Activated naive CD8-positive, alpha-beta T cell treated with anti-CD3 and anti-CD28 coated beads, Interleukin-2, amount 10 ng/mL, durations not matched to agents 7 days and 5 days (primary cell): ENCODE data around the gene CD109. TPM values are rescaled to one million over a fixed set of nuclear protein-coding genes. Genes with fewer than 3 reads are reported as not detected.

ENCODE experiments used
- ATAC-seq: fragments of 150-1000 bp; cut with Tn5 transposase; one replicate; pipeline ENCODE4 v1.10.0; 2021; ENCODE audit warnings: low read depth, moderate library complexity
- POLR2A ChIA-PET: fragments of 350-600 bp; sonication (Branson Sonifier 250); formaldehyde crosslinking; loops from one replicate; lab custom pipeline; 2021; ENCODE audit warnings: antibody characterized with exemption; lab: Charles Lee
- DNase-seq: peaks from one replicate; pipeline ENCODE4 v3.0.0; 2021
- H3K27ac Mint-ChIP-seq: one replicate; pipeline ENCODE4 v1.8.0; 2022; ENCODE audit warnings: mild to moderate bottlenecking, mixed read lengths
- H3K27me3 Mint-ChIP-seq: one replicate; pipeline ENCODE4 v1.8.0; 2022; ENCODE audit warnings: mild to moderate bottlenecking, moderate library complexity, mixed read lengths
- H3K36me3 Mint-ChIP-seq: one replicate; pipeline ENCODE4 v1.8.0; 2021; ENCODE audit warnings: mild to moderate bottlenecking, mixed read lengths
- H3K4me1 Mint-ChIP-seq: one replicate; pipeline ENCODE4 v1.8.0; 2021; ENCODE audit warnings: mixed read lengths
- H3K4me3 Mint-ChIP-seq: one replicate; pipeline ENCODE4 v1.8.0; 2022; ENCODE audit warnings: mild to moderate bottlenecking, moderate library complexity, mixed read lengths
- H3K9me3 Mint-ChIP-seq: one replicate; pipeline ENCODE4 v1.8.0; 2021; ENCODE audit warnings: mixed read lengths
- total RNA-seq, 2 experiments: library from RNA; stranded (reverse); gene quantifications; one replicate each; pipeline ENCODE4 v1.2.3, GENCODE V29; 2021

Gene CD109
- total RNA-seq, 2 experiments from 2014 or later: 1.6 to 1.8 TPM

DNA sequence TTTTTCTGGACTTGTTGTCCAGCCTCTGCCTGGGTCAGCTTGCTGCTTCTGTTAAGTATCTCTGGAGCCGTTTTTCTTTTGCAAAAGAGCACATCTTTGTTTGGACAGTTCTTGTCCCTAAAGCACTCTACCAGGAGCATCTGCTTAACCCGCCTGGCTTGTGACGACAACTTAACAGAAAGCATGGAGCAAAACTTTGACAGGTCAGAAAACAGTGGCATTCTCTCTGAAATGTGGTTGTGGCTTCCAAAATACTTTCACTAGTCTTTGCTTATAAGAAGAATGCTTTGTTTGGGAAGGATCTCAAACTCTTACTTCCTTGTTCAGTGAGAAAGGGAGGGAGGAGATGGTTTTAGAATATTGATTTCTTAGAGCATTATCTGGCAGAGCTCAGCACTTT is 47.6 kb downstream of the CD109 start:
- H3K4me1 Mint-ChIP-seq: no peaks in the 10 kb centered on the region
- no peak overlapping the region for H3K4me3 Mint-ChIP-seq
- POLR2A ChIA-PET: no interaction called here
- no peaks in the 10 kb centered on the region for H3K9me3 Mint-ChIP-seq
- H3K36me3 Mint-ChIP-seq: no peaks in the 10 kb centered on the region
- no peak overlapping the region for H3K27ac Mint-ChIP-seq
- no peaks in the 10 kb centered on the region for H3K27me3 Mint-ChIP-seq
- DNase-seq (no peak), ATAC-seq (no peak)

DNA sequence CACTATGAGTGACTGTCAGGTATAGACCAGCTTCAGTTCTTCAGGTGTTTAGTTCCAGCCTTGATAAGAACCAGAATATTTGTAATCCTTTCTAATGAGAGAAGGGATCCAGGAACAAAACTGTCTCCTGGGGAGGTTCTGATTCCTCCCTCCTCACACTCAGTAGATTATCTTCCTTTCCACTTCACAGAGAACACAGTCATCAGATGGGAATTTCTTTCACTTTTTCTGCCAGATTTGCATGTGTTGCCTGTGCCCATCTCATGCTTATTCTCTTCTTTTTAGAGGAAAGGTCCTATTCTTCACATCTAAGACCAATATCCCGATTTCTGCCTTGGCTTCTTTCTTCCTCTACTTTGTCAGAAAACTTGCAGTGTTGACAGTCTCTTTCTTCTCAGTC is 50.8 kb downstream of the CD109 start:
- POLR2A ChIA-PET: no interaction called here
- H3K36me3 Mint-ChIP-seq: no peaks in the 10 kb centered on the region
- ATAC-seq (no peak), DNase-seq (no peak)
- no peaks in the 10 kb centered on the region for H3K27me3 Mint-ChIP-seq
- no peak overlapping the region for H3K27ac Mint-ChIP-seq
- no peak overlapping the region for H3K4me3 Mint-ChIP-seq
- no peaks in the 10 kb centered on the region for H3K4me1 Mint-ChIP-seq
- H3K9me3 Mint-ChIP-seq: no peaks in the 10 kb centered on the region

DNA sequence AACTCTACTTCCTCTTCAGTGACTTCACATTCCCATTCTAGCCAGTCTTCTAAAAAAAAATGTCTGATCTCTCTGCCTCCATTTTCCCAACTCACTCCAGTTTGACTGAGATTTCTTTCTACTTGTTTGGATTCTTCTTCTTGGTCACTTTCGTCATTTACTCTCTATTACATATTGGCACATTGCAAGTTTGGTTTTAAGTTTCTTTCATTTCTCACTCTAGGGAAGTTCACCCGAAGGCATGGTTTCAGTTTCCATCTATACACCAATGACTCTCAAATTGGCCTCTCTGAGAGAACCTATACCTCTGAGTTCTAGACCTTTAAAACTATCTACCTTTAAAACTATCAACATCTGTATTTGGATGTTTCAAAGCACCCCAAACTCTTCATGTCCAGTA is 51.3 kb downstream of the CD109 start:
- Mint-ChIP-seq H3K4me1 (no peaks in the 10 kb centered on the region), H3K27ac (no peak overlapping the region), H3K36me3 (no peaks in the 10 kb centered on the region), H3K9me3 (no peaks in the 10 kb centered on the region), H3K4me3 (no peak overlapping the region), H3K27me3 (no peaks in the 10 kb centered on the region)
- ATAC-seq (peak; percentile 81), DNase-seq (no peak)
- POLR2A ChIA-PET: no interaction called here

DNA sequence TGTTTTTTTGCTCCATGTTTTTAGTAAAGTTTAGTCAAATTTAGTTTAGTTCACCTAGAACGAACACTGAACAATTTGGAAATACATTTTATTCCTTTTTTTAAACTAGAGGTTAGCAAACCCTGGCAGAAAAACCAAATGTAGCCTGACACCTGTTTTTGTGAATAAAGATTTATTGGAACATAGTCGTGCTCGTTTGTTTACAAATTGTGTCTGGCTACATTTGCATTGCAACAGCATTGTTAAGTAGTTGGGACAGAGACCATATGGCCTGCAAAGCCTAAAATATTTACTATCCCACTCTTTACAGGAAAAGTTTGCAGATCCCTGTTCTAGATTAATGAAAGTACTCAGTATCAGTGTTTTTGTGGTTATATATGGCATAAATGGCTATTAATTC is 56.9 kb downstream of the CD109 start:
- H3K4me3 Mint-ChIP-seq: no peak overlapping the region

DNA sequence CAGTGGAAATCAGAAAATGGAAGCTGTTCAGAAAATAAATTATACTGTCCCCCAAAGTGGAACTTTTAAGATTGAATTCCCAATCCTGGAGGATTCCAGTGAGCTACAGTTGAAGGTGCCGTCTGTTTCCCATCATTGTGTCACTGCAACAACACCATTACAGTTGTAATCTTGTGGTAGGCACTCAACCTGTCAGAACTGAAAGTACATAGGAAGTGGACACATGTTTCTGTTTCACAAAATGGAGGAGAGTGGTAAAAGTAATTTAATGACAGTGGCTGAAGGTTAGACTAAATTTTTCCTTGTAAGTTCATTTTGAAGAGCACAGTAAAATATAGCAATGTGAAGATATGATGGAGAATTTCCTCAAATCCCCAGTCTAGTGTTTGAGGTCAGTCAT is 70.0 kb downstream of the CD109 start:
- DNase-seq: no peak
- H3K4me3 Mint-ChIP-seq: no peak overlapping the region
- H3K4me1 Mint-ChIP-seq: peaks cover 2% of the 10 kb centered on the region
- peak; percentile 33 for ATAC-seq
- no peaks in the 10 kb centered on the region for H3K27me3 Mint-ChIP-seq
- no peaks in the 10 kb centered on the region for H3K9me3 Mint-ChIP-seq
- H3K27ac Mint-ChIP-seq: no peak overlapping the region
- POLR2A ChIA-PET: no interaction called here
- H3K36me3 Mint-ChIP-seq: peaks cover 7% of the 10 kb centered on the region

More for the DNA sequence above, 56.9 kb downstream of the CD109 start:
- peaks cover 6% of the 10 kb centered on the region for H3K27me3 Mint-ChIP-seq
- H3K4me1 Mint-ChIP-seq: no peaks in the 10 kb centered on the region
- no peaks in the 10 kb centered on the region for H3K9me3 Mint-ChIP-seq
- DNase-seq (no peak), ATAC-seq (no peak)
- POLR2A ChIA-PET: no interaction called here
- H3K27ac Mint-ChIP-seq: no peak overlapping the region
- H3K36me3 Mint-ChIP-seq: no peaks in the 10 kb centered on the region

DNA sequence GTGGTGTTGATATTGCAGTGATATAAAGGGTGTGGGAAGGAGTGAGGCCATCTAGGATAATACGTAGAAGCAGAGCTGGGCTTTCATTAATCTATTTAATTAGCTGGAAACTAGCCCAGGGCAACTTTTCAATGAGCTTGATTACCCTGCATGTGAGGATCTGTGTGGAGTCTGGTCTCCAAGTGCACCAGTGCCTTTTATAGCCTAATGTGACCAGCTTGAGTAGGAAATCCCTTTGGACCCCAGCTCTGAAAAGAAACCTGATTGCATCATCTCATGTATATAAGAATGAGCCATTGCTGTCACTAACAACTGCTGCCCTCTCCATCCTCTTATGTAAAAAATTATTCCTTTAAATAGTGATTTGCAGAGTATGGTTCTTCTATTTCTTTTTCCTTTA is 72.6 kb downstream of the CD109 start:
- Mint-ChIP-seq H3K27ac (no peak overlapping the region), H3K27me3 (no peaks in the 10 kb centered on the region), H3K9me3 (no peaks in the 10 kb centered on the region), H3K4me3 (no peak overlapping the region), H3K4me1 (peaks cover 2% of the 10 kb centered on the region), H3K36me3 (peaks cover 7% of the 10 kb centered on the region)
- POLR2A ChIA-PET: no interaction called here
- DNase-seq (no peak), ATAC-seq (no peak)

DNA sequence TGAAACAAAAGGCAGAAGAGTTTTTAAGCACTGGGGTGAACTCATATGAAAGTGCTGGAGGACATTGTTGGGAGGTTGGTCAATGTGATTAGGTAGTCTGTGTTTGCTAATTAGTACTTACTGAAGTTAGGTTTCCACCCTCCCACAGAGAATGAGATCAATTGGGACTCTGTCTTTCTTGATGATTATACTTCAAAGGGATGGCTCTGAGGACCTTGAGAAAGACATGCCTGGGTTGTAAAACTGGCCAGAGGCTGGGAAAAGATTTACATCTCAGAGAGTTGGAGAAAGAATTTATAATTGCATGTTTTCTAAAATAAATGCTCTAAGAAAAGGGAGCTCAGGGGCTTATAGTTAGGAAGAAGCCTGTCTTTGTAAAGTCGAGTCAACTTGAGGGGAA is 74.0 kb downstream of the CD109 start:
- no peak for ATAC-seq
- H3K36me3 Mint-ChIP-seq: peaks cover 5% of the 10 kb centered on the region
- POLR2A ChIA-PET: no interaction called here
- H3K9me3 Mint-ChIP-seq: no peaks in the 10 kb centered on the region
- H3K27ac Mint-ChIP-seq: no peak overlapping the region
- H3K4me3 Mint-ChIP-seq: no peak overlapping the region
- H3K27me3 Mint-ChIP-seq: no peaks in the 10 kb centered on the region
- DNase-seq: no peak
- peaks cover 2% of the 10 kb centered on the region for H3K4me1 Mint-ChIP-seq

DNA sequence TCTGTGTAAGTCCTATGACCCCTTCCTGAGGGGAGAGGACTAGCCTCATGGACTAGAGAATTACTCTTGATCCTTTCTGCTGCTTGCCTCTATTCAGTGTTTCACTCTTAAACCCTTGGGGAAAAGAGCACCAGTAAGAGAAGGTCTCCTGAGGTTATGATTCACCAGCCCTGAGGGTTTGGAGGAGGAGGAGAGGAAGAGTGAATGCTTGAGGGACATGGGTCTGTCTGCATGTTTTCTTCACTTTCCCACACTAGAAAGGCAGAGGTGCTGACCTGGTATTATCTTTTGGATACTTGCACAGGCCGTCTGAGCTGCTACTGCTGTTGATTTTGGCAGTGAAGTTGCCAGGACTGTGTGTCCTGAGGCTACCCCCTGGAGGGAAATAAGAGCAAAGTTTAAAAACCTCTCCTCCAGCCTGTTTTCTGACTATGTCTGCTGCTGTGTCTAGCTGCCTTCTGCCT is 78.3 kb downstream of the CD109 start:
- POLR2A ChIA-PET: no interaction called here
- Mint-ChIP-seq H3K27me3 (peaks cover 4% of the 10 kb centered on the region), H3K27ac (no peak overlapping the region), H3K36me3 (no peaks in the 10 kb centered on the region), H3K9me3 (no peaks in the 10 kb centered on the region), H3K4me1 (no peaks in the 10 kb centered on the region), H3K4me3 (no peak overlapping the region)
- no peak for DNase-seq
- ATAC-seq: no peak

DNA sequence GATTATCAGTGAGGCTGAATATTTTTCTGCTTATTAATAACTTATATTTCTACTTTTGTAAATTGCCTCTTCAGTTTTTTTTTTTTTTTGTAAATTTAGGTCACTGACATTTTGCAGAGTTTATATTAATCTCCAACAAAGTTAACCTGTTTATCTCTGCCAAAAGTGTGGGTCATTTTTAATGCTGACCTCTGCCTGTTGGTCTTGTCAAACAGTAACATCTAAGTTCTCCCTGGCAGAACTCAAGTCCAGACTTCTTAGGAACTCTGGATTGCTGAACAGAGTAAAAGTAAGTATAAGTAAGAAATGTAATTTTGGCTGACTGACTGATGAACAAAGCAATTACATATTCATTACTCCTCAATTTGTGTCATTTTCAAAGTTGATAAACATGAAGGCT is 83.9 kb downstream of the CD109 start:
- Mint-ChIP-seq H3K27ac (no peak overlapping the region), H3K4me3 (no peak overlapping the region), H3K9me3 (no peaks in the 10 kb centered on the region), H3K36me3 (no peaks in the 10 kb centered on the region), H3K4me1 (no peaks in the 10 kb centered on the region), H3K27me3 (peaks cover 4% of the 10 kb centered on the region)
- no peak for DNase-seq
- POLR2A ChIA-PET: no interaction called here
- ATAC-seq: no peak

DNA sequence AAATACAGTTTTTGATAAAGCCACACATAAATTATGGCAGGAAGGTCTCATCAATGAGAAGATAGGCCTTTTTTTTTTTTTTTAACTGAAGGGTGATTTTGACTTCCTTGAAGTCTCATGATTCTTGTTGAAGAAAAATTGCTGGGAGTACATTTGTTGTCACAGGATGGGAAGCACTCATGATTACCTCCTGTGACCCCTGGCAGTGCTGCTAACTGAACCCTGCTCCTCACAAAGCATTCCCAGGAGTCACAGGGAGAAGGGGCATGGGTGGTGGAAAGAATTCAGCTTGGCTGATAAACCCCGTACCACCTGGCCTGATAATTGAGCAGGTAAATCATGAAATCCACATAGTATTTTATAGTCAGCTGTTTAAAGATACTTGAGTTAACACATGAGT is 86.9 kb downstream of the CD109 start:
- no peaks in the 10 kb centered on the region for H3K9me3 Mint-ChIP-seq
- no peak overlapping the region for H3K27ac Mint-ChIP-seq
- H3K4me3 Mint-ChIP-seq: no peak overlapping the region

DNA sequence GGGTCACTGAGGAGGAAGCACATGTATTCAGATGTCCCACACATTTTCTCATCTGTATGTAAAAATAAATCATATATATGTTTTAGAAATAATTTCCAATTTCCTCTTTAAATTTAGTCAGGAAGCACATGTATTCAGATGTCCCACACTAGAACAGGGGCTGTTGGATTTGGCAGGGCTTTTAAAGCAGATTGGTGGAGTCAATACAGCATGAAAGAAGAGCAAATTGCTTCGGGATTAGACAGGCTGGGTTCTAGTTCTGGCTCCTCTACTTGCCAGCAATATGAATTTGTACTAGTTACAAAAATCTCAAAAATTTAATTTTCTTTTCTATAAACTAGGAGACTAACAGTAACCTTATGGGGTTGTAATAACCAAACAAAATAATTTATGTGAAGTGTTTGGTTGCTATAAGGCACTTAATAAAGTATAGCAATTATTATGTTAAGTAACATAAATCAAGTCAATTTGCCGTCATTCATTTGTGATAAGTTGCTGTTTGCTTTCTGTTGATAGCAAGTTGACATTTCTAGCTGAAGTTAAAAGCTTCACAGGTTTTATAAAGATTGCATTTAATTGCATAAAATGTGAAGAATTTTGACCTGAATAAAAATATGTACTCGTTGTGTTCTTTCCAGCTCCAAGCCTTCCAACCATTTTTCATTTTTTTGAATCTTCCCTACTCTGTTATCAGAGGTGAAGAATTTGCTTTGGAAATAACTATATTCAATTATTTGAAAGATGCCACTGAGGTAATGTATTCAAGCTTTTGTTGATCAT is 88.9 kb downstream of the CD109 start:
- no peak for ATAC-seq
- POLR2A ChIA-PET: no interaction called here
- Mint-ChIP-seq H3K27me3 (no peaks in the 10 kb centered on the region), H3K4me3 (no peak overlapping the region), H3K27ac (no peak overlapping the region), H3K36me3 (no peaks in the 10 kb centered on the region), H3K4me1 (peaks cover 2% of the 10 kb centered on the region), H3K9me3 (no peaks in the 10 kb centered on the region)
- DNase-seq: no peak

More for the DNA sequence above, 86.9 kb downstream of the CD109 start:
- DNase-seq (no peak), ATAC-seq (no peak)
- no peaks in the 10 kb centered on the region for H3K4me1 Mint-ChIP-seq
- H3K27me3 Mint-ChIP-seq: no peaks in the 10 kb centered on the region
- POLR2A ChIA-PET: no interaction called here
- H3K36me3 Mint-ChIP-seq: no peaks in the 10 kb centered on the region

DNA sequence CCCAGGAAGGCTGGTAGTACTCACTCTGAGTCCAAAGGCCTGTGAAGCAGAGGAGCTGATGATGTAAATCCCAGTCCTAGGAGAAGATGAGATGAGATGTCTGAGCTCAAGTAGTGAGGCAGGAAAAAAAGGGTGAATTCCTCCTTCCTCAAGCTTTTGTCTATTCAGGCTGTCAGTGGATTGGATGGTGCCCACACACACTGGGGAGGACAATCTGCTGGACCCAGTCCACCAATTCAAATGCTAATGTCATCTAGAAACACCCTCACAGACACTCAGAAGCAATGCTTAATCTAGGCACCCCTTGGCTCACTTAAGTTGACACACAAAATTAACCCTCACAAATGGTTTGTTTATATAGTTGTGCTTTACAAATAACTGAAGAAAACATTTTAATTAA is 94.6 kb downstream of the CD109 start:
- DNase-seq: no peak
- H3K4me1 Mint-ChIP-seq: peaks cover 2% of the 10 kb centered on the region
- no peak overlapping the region for H3K27ac Mint-ChIP-seq
- no peak overlapping the region for H3K4me3 Mint-ChIP-seq
- ATAC-seq: no peak
- peaks cover 3% of the 10 kb centered on the region for H3K27me3 Mint-ChIP-seq
- POLR2A ChIA-PET: no interaction called here
- no peaks in the 10 kb centered on the region for H3K9me3 Mint-ChIP-seq
- peaks cover 3% of the 10 kb centered on the region for H3K36me3 Mint-ChIP-seq

DNA sequence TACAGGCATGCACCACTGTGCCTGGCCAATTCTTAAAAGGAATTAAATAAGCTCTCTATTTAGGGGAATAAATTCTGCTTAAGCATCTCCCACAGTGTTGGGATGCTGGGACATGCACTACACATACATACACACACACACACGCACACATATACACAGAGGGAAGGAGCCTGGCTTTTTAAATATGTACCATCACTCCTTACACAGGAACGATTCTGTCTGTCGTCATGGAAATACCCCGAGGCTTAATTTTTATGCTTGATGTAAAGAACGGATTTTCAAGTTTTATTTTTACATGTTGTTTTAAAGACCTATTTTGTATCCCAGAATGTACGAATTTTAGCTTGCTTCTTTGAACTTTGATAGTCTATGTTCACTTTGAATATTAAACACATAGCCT is 95.3 kb downstream of the CD109 start:
- no peaks in the 10 kb centered on the region for H3K9me3 Mint-ChIP-seq
- H3K27me3 Mint-ChIP-seq: peaks cover 3% of the 10 kb centered on the region
- H3K4me3 Mint-ChIP-seq: no peak overlapping the region
- DNase-seq: no peak
- H3K27ac Mint-ChIP-seq: no peak overlapping the region
- H3K36me3 Mint-ChIP-seq: peaks cover 3% of the 10 kb centered on the region
- H3K4me1 Mint-ChIP-seq: peaks cover 2% of the 10 kb centered on the region
- ATAC-seq: no peak
- POLR2A ChIA-PET: no interaction called here

DNA sequence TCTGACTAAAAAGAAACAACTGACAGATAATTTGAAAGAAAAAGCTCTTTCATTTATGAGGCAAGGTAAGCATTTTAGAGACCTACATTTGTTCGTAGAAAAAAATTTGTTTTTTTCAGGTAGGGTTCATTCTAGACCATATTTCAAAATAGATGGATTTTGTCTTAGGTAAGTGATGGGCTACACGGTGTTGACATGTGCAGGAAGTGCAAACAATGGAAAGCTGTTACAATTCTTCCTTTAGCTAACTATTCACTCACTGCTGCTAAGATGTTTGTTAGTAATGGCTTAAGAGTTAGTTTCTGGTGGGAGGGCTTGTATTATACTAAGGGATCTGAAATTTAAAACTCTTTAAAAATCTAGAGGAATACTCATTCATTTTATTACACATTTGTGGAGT is 96.7 kb downstream of the CD109 start:
- no peak overlapping the region for H3K27ac Mint-ChIP-seq
- POLR2A ChIA-PET: no interaction called here
- H3K9me3 Mint-ChIP-seq: no peaks in the 10 kb centered on the region
- peaks cover 2% of the 10 kb centered on the region for H3K4me1 Mint-ChIP-seq
- no peak for DNase-seq
- peaks cover 3% of the 10 kb centered on the region for H3K27me3 Mint-ChIP-seq
- no peak for ATAC-seq
- no peak overlapping the region for H3K4me3 Mint-ChIP-seq
- H3K36me3 Mint-ChIP-seq: peaks cover 3% of the 10 kb centered on the region
